Keratinocyte (primary cell): ENCODE results near the gene ZBTB2.

ENCODE experiments used
- EZH2 ChIP-seq: IDR thresholded peaks from one replicate; pipeline ENCODE4 v1.6.1; 2012; ENCODE audit warnings: inconsistent platforms, mild to moderate bottlenecking, low read length, moderate library complexity
- TF ChIP-seq, protein P1 (sequence below), 3 experiments: IDR thresholded peaks in 1 of 3; conservative IDR thresholded peaks in 1 of 3; optimal IDR thresholded peaks in 1 of 3; 2 replicates in 2 of 3; 3 replicates in 1 of 3; pipeline versions ENCODE3 to v1.5.1; 2011; ENCODE audit warnings: low read length in 3 of 3, mild to moderate bottlenecking in 3 of 3, moderate library complexity in 2 of 3, control low read depth in 1 of 3, inconsistent platforms in 1 of 3; ENCODE audit not compliant: insufficient read depth in 2 of 3; ENCODE audit errors: extremely low read depth in 1 of 3

DNA sequence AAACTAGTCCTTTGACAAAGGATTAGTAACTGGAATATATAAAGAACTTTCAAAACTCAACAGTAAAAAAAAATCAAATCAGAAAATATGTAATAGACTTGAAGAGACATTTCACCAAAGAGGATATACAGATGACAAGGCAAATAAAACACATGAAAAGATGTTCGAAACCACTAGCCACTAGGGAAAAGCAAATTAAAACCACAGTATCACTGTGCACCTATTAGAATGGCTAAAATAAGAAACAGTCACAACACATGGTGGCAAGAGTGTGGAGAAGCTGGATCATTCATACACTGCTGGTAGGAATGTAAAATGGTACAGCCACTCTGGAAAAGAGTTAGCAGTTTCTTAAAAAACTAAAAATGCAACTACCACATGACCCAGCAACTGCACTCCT is 14.9 kb downstream of the ZBTB2 start:
- TF ChIP-seq EZH2, result no peak
- TF ChIP-seq, protein P1, sequence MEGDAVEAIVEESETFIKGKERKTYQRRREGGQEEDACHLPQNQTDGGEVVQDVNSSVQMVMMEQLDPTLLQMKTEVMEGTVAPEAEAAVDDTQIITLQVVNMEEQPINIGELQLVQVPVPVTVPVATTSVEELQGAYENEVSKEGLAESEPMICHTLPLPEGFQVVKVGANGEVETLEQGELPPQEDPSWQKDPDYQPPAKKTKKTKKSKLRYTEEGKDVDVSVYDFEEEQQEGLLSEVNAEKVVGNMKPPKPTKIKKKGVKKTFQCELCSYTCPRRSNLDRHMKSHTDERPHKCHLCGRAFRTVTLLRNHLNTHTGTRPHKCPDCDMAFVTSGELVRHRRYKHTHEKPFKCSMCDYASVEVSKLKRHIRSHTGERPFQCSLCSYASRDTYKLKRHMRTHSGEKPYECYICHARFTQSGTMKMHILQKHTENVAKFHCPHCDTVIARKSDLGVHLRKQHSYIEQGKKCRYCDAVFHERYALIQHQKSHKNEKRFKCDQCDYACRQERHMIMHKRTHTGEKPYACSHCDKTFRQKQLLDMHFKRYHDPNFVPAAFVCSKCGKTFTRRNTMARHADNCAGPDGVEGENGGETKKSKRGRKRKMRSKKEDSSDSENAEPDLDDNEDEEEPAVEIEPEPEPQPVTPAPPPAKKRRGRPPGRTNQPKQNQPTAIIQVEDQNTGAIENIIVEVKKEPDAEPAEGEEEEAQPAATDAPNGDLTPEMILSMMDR (optimal IDR thresholded peaks at IDR 0.05 in 1 of 3, IDR thresholded peaks at IDR 0.05 in 1 of 3, conservative IDR thresholded peaks at IDR 0.05 in 1 of 3; ENCODE audit: extremely low read depth in 1 of 3, insufficient read depth in 2 of 3, low read length in 3 of 3), result no peak
